ENCODE results near the gene PIKFYVE.

- no peak for TF ChIP-seq CTCF (conservative IDR thresholded peaks at IDR 0.05; ENCODE audit: low read length)
- no peak for TF ChIP-seq EZH2phosphoT487 (IDR thresholded peaks at IDR 0.05; ENCODE audit: borderline replicate concordance, low read depth, low read length)
Measured at GRCh38 chr2:208406474-208407451, 140.7 kb downstream of the PIKFYVE start, which contains the start of gene PTH2R.

All from OCI-LY7 (cell line).